Astrocyte (in vitro differentiated cells and primary cell): ENCODE data around the gene SLC15A1. TPM values are rescaled to one million over a fixed set of nuclear protein-coding genes. Genes with fewer than 3 reads are reported as not detected.

Source experiments
- DNase-seq: peaks from one replicate; pipeline ENCODE4 v3.0.0-alpha.2; 2010; ENCODE audit warnings: low read depth
- FAIRE-seq: peaks from 2 replicates; lab custom pipeline; 2011; peaks lifted over from hg19 to GRCh38; lab: Jason Lieb, UNC
- H2AFZ ChIP-seq: 2 replicates; pipeline ENCODE4 v1.6.0; 2012; ENCODE audit warnings: low read depth, low read length, inconsistent platforms
- H3K27ac ChIP-seq: 2 replicates; pipeline ENCODE4 v1.5.1; 2011; ENCODE audit warnings: low read depth, low read length, inconsistent platforms
- H3K27me3 ChIP-seq: 2 replicates; pipeline ENCODE4 v1.6.0; 2011; ENCODE audit warnings: low read length, inconsistent platforms; ENCODE audit not compliant: insufficient read depth
- H3K36me3 ChIP-seq: 2 replicates; pipeline ENCODE4 v1.5.1; 2011; ENCODE audit warnings: low read length, inconsistent platforms; ENCODE audit not compliant: insufficient read depth
- H3K4me1 ChIP-seq: 2 replicates; pipeline ENCODE4 v1.5.1; 2011; ENCODE audit warnings: low read length, inconsistent platforms; ENCODE audit not compliant: insufficient read depth
- H3K4me2 ChIP-seq: 2 replicates; pipeline ENCODE4 v1.6.0; 2012; ENCODE audit warnings: low read length, inconsistent platforms
- H3K4me3 ChIP-seq: 2 replicates; pipeline ENCODE4 v1.5.1; 2011; ENCODE audit warnings: low read depth, mild to moderate bottlenecking, low read length, inconsistent platforms; ENCODE audit not compliant: insufficient read depth
- H3K79me2 ChIP-seq: 2 replicates; pipeline ENCODE4 v1.6.0; 2012; ENCODE audit warnings: mild to moderate bottlenecking, low read length, inconsistent platforms; ENCODE audit not compliant: insufficient read depth
- H3K9ac ChIP-seq: 2 replicates; pipeline ENCODE4 v1.6.0; 2012; ENCODE audit warnings: mild to moderate bottlenecking, low read length, inconsistent platforms
- H3K9me3 ChIP-seq: 2 replicates; pipeline ENCODE4 v1.5.1; 2012; ENCODE audit warnings: low read depth, mild to moderate bottlenecking, low read length, inconsistent platforms; ENCODE audit not compliant: insufficient read depth
- H4K20me1 ChIP-seq: 2 replicates; pipeline ENCODE4 v1.6.0; 2012; ENCODE audit warnings: low read length, inconsistent platforms; ENCODE audit not compliant: insufficient read depth
- H3K27ac Mint-ChIP-seq: one replicate; pipeline ENCODE4 v1.8.0; 2021; ENCODE audit warnings: mild to moderate bottlenecking, mixed read lengths; ENCODE audit not compliant: unreplicated experiment
- H3K27me3 Mint-ChIP-seq: one replicate; pipeline ENCODE4 v1.8.0; 2021; ENCODE audit warnings: low read depth, mixed read lengths; ENCODE audit not compliant: unreplicated experiment
- H3K36me3 Mint-ChIP-seq: one replicate; pipeline ENCODE4 v1.8.0; 2021; ENCODE audit warnings: low read depth, mixed read lengths; ENCODE audit not compliant: unreplicated experiment
- H3K4me1 Mint-ChIP-seq: one replicate; pipeline ENCODE4 v1.8.0; 2021; ENCODE audit warnings: low read depth, mixed read lengths; ENCODE audit not compliant: unreplicated experiment
- H3K4me3 Mint-ChIP-seq: one replicate; pipeline ENCODE4 v1.8.0; 2021; ENCODE audit warnings: mild to moderate bottlenecking, moderate library complexity, mixed read lengths; ENCODE audit not compliant: unreplicated experiment
- H3K9me3 Mint-ChIP-seq: one replicate; pipeline ENCODE4 v1.8.0; 2021; ENCODE audit warnings: mild to moderate bottlenecking, mixed read lengths; ENCODE audit not compliant: unreplicated experiment
- CTCF ChIP-seq: IDR thresholded peaks from 2 replicates; pipeline ENCODE4 v1.5.1; 2011; ENCODE audit warnings: low read depth, mild to moderate bottlenecking, inconsistent platforms, low read length, moderate library complexity; ENCODE audit not compliant: insufficient read depth
- EZH2 ChIP-seq: IDR thresholded peaks from 2 replicates; pipeline ENCODE4 v1.6.1; 2012; ENCODE audit warnings: mild to moderate bottlenecking, low read length, inconsistent platforms; ENCODE audit not compliant: insufficient read depth
- total RNA-seq: library from RNA; stranded (reverse); gene quantifications from 2 replicates; pipeline ENCODE4 v1.2.1, GENCODE V29; 2021

SLC15A1 gene
- total RNA-seq, 1 donor from 2014 or later = not detected

- Mint-ChIP-seq H3K36me3 (no peaks in the 10 kb centered on the region), H3K4me3 (no peak overlapping the region), H3K27ac (no peak overlapping the region), H3K4me1 (no peaks in the 10 kb centered on the region), H3K27me3 (peaks cover 25% of the 10 kb centered on the region), H3K9me3 (peaks cover 3% of the 10 kb centered on the region)
- Histone ChIP-seq H4K20me1 (no peaks in the 10 kb centered on the region), H3K9ac (no peak overlapping the region), H3K27me3 (peaks cover 4% of the 10 kb centered on the region), H3K79me2 (no peaks in the 10 kb centered on the region), H2AFZ (no peak overlapping the region), H3K4me3 (no peak overlapping the region), H3K9me3 (no peaks in the 10 kb centered on the region), H3K27ac (no peak overlapping the region), H3K4me2 (no peak overlapping the region), H3K4me1 (peaks cover 7% of the 10 kb centered on the region), H3K36me3 (no peaks in the 10 kb centered on the region)
- FAIRE-seq (no peak), DNase-seq (no peak)
- no peak for TF ChIP-seq EZH2
- TF ChIP-seq CTCF = no peak
Measured at GRCh38 chr13:98781905-98782304, 29.4 kb upstream of the SLC15A1 start.

GRCh38 chr13:98781470-98781869 lies 29.0 kb upstream of the SLC15A1 start:
- Histone ChIP-seq H3K4me2 (no peak overlapping the region), H4K20me1 (no peaks in the 10 kb centered on the region), H3K27ac (no peak overlapping the region), H3K9ac (no peak overlapping the region), H3K4me1 (peaks cover 7% of the 10 kb centered on the region), H3K4me3 (no peak overlapping the region), H2AFZ (no peak overlapping the region), H3K9me3 (no peaks in the 10 kb centered on the region), H3K27me3 (peaks cover 4% of the 10 kb centered on the region), H3K36me3 (no peaks in the 10 kb centered on the region), H3K79me2 (no peaks in the 10 kb centered on the region)
- Mint-ChIP-seq H3K27ac (no peak overlapping the region), H3K4me1 (no peaks in the 10 kb centered on the region), H3K9me3 (peaks cover 3% of the 10 kb centered on the region), H3K4me3 (no peak overlapping the region), H3K36me3 (no peaks in the 10 kb centered on the region), H3K27me3 (peaks cover 20% of the 10 kb centered on the region)
- FAIRE-seq (no peak), DNase-seq (no peak)
- TF ChIP-seq CTCF (no peak), EZH2 (no peak)

GRCh38 chr13:98781045-98781444 lies 28.6 kb upstream of the SLC15A1 start:
- H3K4me2 ChIP-seq = no peak overlapping the region
- no peaks in the 10 kb centered on the region for H4K20me1 ChIP-seq
- no peaks in the 10 kb centered on the region for H3K36me3 ChIP-seq
- no peaks in the 10 kb centered on the region for H3K9me3 ChIP-seq
- H3K27ac ChIP-seq = no peak overlapping the region
- DNase-seq (no peak), FAIRE-seq (no peak)
- no peak overlapping the region for H3K9ac ChIP-seq
- peaks cover 10% of the 10 kb centered on the region for H3K4me1 ChIP-seq
- no peak for TF ChIP-seq CTCF
- no peak for TF ChIP-seq EZH2
- H2AFZ ChIP-seq = no peak overlapping the region
- H3K9me3 Mint-ChIP-seq = peaks cover 3% of the 10 kb centered on the region
- no peak overlapping the region for H3K27ac Mint-ChIP-seq
- peaks cover 4% of the 10 kb centered on the region for H3K27me3 ChIP-seq
- no peaks in the 10 kb centered on the region for H3K79me2 ChIP-seq
- H3K36me3 Mint-ChIP-seq = no peaks in the 10 kb centered on the region
- peaks cover 2% of the 10 kb centered on the region for H3K4me1 Mint-ChIP-seq
- peaks cover 17% of the 10 kb centered on the region for H3K27me3 Mint-ChIP-seq
- H3K4me3 ChIP-seq = no peak overlapping the region
- H3K4me3 Mint-ChIP-seq = no peak overlapping the region
